Activated naive CD8-positive, alpha-beta T cell treated with anti-CD3 and anti-CD28 coated beads, Interleukin-2, amount 50 U/mL, for 16 hours (primary cell): ENCODE measurements around the gene CRYBG3.
A peak's percentile ranks its signal among the peaks of the same experiment; 100 is the strongest.

ENCODE experiments used
- DNase-seq: peaks from one replicate; pipeline ENCODE4 v3.0.0-alpha.2; 2020; ENCODE audit warnings: low read depth, low spot score

CRYBG3 gene

GRCh38 chr3:97971679-97972567 lies 150.1 kb downstream of the CRYBG3 start, which contains the start of gene RIOX2:
TSS of gene RIOX2 (minus strand) at chr3:97972431. CDS start at chr3:97967593, 4,838 bp downstream.
- peak; percentile 58 for DNase-seq

- no peak for DNase-seq
Observed at GRCh38 chr3:97972976-97973375, 151.2 kb downstream of the CRYBG3 start.

- DNase-seq: no peak
Observed at GRCh38 chr3:97974996-97975395, 153.2 kb downstream of the CRYBG3 start.

- DNase-seq: no peak
Observed at GRCh38 chr3:97975466-97975865, 153.7 kb downstream of the CRYBG3 start.

- DNase-seq: no peak
Observed at GRCh38 chr3:97979610-97980009, 157.8 kb downstream of the CRYBG3 start.

GRCh38 chr3:97981886-97982285 lies 160.1 kb downstream of the CRYBG3 start:
- no peak for DNase-seq

- DNase-seq: no peak
Observed at GRCh38 chr3:97983933-97984491, 162.2 kb downstream of the CRYBG3 start.

- DNase-seq: no peak
Observed at GRCh38 chr3:97987306-97987705, 165.5 kb downstream of the CRYBG3 start.

GRCh38 chr3:97988784-97989568 lies 167.2 kb downstream of the CRYBG3 start:
- DNase-seq: no peak

GRCh38 chr3:97990624-97991292 lies 168.9 kb downstream of the CRYBG3 start:
- no peak for DNase-seq

GRCh38 chr3:97991293-97991682 lies 169.5 kb downstream of the CRYBG3 start:
- no peak for DNase-seq

- no peak for DNase-seq
Observed at GRCh38 chr3:97992547-97993173, 170.8 kb downstream of the CRYBG3 start.

GRCh38 chr3:97993526-97993925 lies 171.7 kb downstream of the CRYBG3 start:
- DNase-seq: no peak

GRCh38 chr3:97994328-97994945 lies 172.6 kb downstream of the CRYBG3 start:
- no peak for DNase-seq
